Effector memory CD4-positive, alpha-beta T cell (primary cell): ENCODE data around the gene VAMP5.

ENCODE experiments used
- DNase-seq, 3 donors: peaks; one replicate each; pipeline ENCODE4 v3.0.0-alpha.2; 2020
- H3K27ac ChIP-seq: 2 replicates; pipeline ENCODE4 v1.7.0; 2013; ENCODE audit warnings: mild to moderate bottlenecking, low read length, moderate library complexity; ENCODE audit not compliant: insufficient read depth, poor library complexity, severe bottlenecking
- H3K27me3 ChIP-seq: replicated peaks from 2 replicates; pipeline ENCODE4 v1.7.0; 2013; ENCODE audit warnings: mild to moderate bottlenecking, low read length; ENCODE audit not compliant: insufficient read depth, control insufficient read depth, poor library complexity, severe bottlenecking
- H3K36me3 ChIP-seq: 2 replicates; pipeline ENCODE4 v1.7.0; 2013; ENCODE audit warnings: mild to moderate bottlenecking, low read length, moderate library complexity; ENCODE audit not compliant: control insufficient read depth, insufficient read depth
- H3K4me1 ChIP-seq: 2 replicates; pipeline ENCODE4 v1.7.0; 2013; ENCODE audit warnings: low read length, mild to moderate bottlenecking; ENCODE audit not compliant: control insufficient read depth, insufficient read depth, poor library complexity, severe bottlenecking
- H3K4me3 ChIP-seq: 2 replicates; pipeline ENCODE4 v1.7.0; 2013; ENCODE audit warnings: low read length, low read depth, mild to moderate bottlenecking; ENCODE audit not compliant: insufficient read depth, poor library complexity, severe bottlenecking
- H3K9me3 ChIP-seq: 2 replicates; pipeline ENCODE4 v1.7.0; 2013; ENCODE audit warnings: mild to moderate bottlenecking, low read length, moderate library complexity; ENCODE audit not compliant: control insufficient read depth

The VAMP5 gene

GRCh38 chr2:85582492-85582891 lies 1.7 kb upstream of the VAMP5 start:
- DNase-seq = no peak
- no peak overlapping the region for H3K27ac ChIP-seq
- no peak overlapping the region for H3K4me3 ChIP-seq
- H3K36me3 ChIP-seq = peaks cover 13% of the 10 kb centered on the region
- H3K9me3 ChIP-seq = no peaks in the 10 kb centered on the region
- H3K4me1 ChIP-seq = peaks cover 23% of the 10 kb centered on the region
- H3K27me3 ChIP-seq = no peaks in the 10 kb centered on the region

GRCh38 chr2:85583667-85584353 lies 421 bp upstream of the VAMP5 start:
- Histone ChIP-seq H3K4me3 (peak overlapping the region; percentile 65), H3K27me3 (no peaks in the 10 kb centered on the region), H3K9me3 (no peaks in the 10 kb centered on the region), H3K27ac (peak overlapping the region; percentile 72), H3K36me3 (peaks cover 13% of the 10 kb centered on the region), H3K4me1 (peaks cover 20% of the 10 kb centered on the region)
- DNase-seq = no peak

DNA sequence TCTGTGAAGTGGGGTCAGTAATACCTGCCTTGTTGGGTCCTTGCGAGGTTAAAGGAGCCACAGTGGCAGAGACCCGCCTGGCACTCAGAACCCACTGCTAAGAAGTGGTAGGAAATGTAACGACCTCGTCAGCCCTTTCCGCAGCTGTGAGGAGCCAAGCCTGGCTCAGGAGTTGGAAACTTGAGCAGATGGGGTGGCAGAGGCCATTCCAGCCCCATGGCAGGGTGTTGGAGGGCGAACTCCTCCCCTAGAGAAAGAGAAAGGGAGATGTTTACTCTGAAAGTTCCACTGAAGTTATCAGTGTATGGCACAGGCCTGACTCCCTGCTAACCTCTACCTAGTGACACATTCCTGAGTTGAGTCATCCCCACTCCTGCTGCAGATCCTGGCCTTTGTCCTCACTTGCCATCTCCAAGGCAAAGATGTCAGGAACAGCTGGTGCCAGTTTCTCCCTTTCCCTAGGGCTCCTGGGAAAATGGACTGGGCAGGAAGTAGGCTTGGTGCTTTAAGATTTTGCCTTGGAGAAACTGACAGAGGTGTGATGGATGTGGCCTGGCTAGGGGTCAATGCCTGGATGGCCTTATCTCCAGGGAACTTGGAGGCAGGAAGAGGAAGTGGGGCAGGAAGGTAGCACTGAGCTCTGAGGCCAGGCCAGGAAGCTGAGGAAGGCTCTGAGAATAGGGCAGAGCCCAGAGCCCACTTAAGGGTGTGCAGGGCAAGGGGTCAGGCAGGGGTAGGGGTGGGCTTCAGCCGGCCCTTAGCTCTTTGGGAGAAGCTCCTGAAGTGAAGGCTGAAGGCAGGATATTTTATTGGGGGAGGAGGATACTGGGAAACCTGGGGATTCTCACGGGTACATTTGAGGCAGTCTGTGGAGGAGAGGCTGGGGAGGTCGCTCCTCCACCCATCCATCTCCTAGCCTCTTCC lies 888 bp downstream of the VAMP5 start:
- no peaks in the 10 kb centered on the region for H3K9me3 ChIP-seq
- peak overlapping the region; percentile 72 for H3K27ac ChIP-seq
- peaks cover 10% of the 10 kb centered on the region for H3K4me1 ChIP-seq
- DNase-seq = no peak
- H3K36me3 ChIP-seq = peaks cover 13% of the 10 kb centered on the region
- peak overlapping the region; percentile 65 for H3K4me3 ChIP-seq
- no peaks in the 10 kb centered on the region for H3K27me3 ChIP-seq

DNA sequence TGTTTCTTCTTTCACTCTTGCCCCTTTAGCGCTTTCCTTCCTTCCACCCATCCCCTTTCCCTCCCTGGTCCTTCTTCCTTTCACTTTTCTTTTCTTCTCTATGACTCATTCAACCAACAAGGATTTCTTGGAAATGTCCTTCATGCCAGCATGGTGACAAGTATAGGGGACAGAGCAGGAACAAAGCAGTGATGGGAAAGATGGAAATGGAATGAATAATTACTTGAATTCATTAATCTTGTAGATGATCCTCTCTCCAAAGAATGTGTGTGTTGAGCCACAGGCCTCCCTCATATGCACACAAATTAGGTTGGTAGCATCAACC lies 1.5 kb downstream of the VAMP5 start:
- Histone ChIP-seq H3K4me3 (no peak overlapping the region), H3K9me3 (no peaks in the 10 kb centered on the region), H3K27me3 (no peaks in the 10 kb centered on the region)

GRCh38 chr2:85588236-85588635 lies 4.0 kb downstream of the VAMP5 start:
- Histone ChIP-seq H3K27ac (no peak overlapping the region), H3K9me3 (no peaks in the 10 kb centered on the region), H3K36me3 (no peaks in the 10 kb centered on the region), H3K27me3 (no peaks in the 10 kb centered on the region), H3K4me1 (peaks cover 10% of the 10 kb centered on the region), H3K4me3 (no peak overlapping the region)
- no peak for DNase-seq

More for the DNA sequence above, 1.5 kb downstream of the VAMP5 start:
- Histone ChIP-seq H3K27ac (no peak overlapping the region), H3K4me1 (peaks cover 10% of the 10 kb centered on the region), H3K36me3 (peaks cover 13% of the 10 kb centered on the region)
- no peak for DNase-seq

GRCh38 chr2:85588645-85589044 lies 4.4 kb downstream of the VAMP5 start:
- no peaks in the 10 kb centered on the region for H3K27me3 ChIP-seq
- H3K4me1 ChIP-seq = peaks cover 10% of the 10 kb centered on the region
- H3K27ac ChIP-seq = no peak overlapping the region
- H3K4me3 ChIP-seq = no peak overlapping the region
- no peak for DNase-seq
- no peaks in the 10 kb centered on the region for H3K36me3 ChIP-seq
- H3K9me3 ChIP-seq = no peaks in the 10 kb centered on the region

DNA sequence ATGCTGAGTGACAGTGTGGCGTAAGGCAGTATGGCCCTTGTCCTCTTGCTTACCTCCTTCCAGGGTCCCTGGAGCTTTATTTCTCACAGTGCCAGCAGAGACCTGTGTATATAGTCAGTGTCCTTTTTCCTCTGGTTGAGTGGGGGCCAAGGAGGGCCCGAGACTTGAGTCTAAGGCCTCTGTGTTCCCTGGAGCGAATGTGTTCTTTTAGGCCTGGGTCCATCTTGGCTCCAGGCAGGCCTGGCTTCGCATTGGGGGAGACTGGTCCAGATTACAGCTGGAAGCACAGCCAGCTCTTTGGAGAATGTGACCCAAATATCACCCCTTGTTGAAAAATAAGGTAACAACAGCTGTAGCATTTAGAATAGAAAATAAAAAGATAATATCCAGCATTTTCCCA lies 5.0 kb downstream of the VAMP5 start:
- Histone ChIP-seq H3K27ac (no peak overlapping the region), H3K27me3 (no peaks in the 10 kb centered on the region), H3K4me3 (no peak overlapping the region), H3K36me3 (no peaks in the 10 kb centered on the region), H3K4me1 (peaks cover 10% of the 10 kb centered on the region), H3K9me3 (no peaks in the 10 kb centered on the region)
- DNase-seq = no peak

GRCh38 chr2:85589982-85590791 lies 6.0 kb downstream of the VAMP5 start:
- no peaks in the 10 kb centered on the region for H3K36me3 ChIP-seq
- H3K27me3 ChIP-seq = no peaks in the 10 kb centered on the region
- H3K9me3 ChIP-seq = no peaks in the 10 kb centered on the region
- H3K4me1 ChIP-seq = peaks cover 9% of the 10 kb centered on the region
- H3K4me3 ChIP-seq = no peak overlapping the region
- H3K27ac ChIP-seq = no peak overlapping the region
- DNase-seq = no peak

GRCh38 chr2:85590950-85591349 lies 6.7 kb downstream of the VAMP5 start:
- Histone ChIP-seq H3K9me3 (no peaks in the 10 kb centered on the region), H3K4me3 (no peak overlapping the region), H3K27ac (no peak overlapping the region), H3K36me3 (no peaks in the 10 kb centered on the region), H3K27me3 (no peaks in the 10 kb centered on the region), H3K4me1 (peaks cover 5% of the 10 kb centered on the region)
- no peak for DNase-seq
